Neural crest cell (in vitro differentiated cells): ENCODE measurements around the gene ZDHHC8. TPM values are rescaled to one million over a fixed set of nuclear protein-coding genes. Genes with fewer than 3 reads are reported as not detected.
A peak's percentile ranks its signal among the peaks of the same experiment; 100 is the strongest.

ENCODE experiments used
- DNase-seq: peaks from one replicate; pipeline ENCODE4 v3.0.0; 2021; ENCODE audit warnings: low read depth, mixed read lengths, low spot score
- H3K27ac Mint-ChIP-seq: one replicate; pipeline ENCODE4 v1.8.0; 2021; ENCODE audit warnings: mild to moderate bottlenecking, mixed read lengths; ENCODE audit not compliant: unreplicated experiment
- H3K27me3 Mint-ChIP-seq: 2 replicates; pipeline ENCODE4 v1.8.0; 2021; ENCODE audit warnings: low read depth, mild to moderate bottlenecking, mixed read lengths
- H3K36me3 Mint-ChIP-seq: 2 replicates; pipeline ENCODE4 v1.8.0; 2021; ENCODE audit warnings: low read depth, mild to moderate bottlenecking, mixed read lengths
- H3K4me1 Mint-ChIP-seq: 2 replicates; pipeline ENCODE4 v1.8.0; 2021; ENCODE audit warnings: mixed read lengths
- H3K4me3 Mint-ChIP-seq: one replicate; pipeline ENCODE4 v1.8.0; 2021; ENCODE audit warnings: mild to moderate bottlenecking, mixed read lengths
- H3K9me3 Mint-ChIP-seq: 2 replicates; pipeline ENCODE4 v1.8.0; 2021; ENCODE audit warnings: mixed read lengths
- total RNA-seq: library from RNA; stranded (reverse); gene quantifications from 2 replicates; pipeline ENCODE4 v1.2.1, GENCODE V29; 2021
- TF ChIP-seq, protein P1 (sequence below): fragments of 200-600 bp; sonication (generic); conservative IDR thresholded peaks from 2 replicates; pipeline ENCODE4 v1.5.0; 2021; ENCODE audit warnings: antibody characterized with exemption, mild to moderate bottlenecking

The ZDHHC8 gene
- total RNA-seq, 1 donor from 2014 or later = 98.9 TPM

DNA sequence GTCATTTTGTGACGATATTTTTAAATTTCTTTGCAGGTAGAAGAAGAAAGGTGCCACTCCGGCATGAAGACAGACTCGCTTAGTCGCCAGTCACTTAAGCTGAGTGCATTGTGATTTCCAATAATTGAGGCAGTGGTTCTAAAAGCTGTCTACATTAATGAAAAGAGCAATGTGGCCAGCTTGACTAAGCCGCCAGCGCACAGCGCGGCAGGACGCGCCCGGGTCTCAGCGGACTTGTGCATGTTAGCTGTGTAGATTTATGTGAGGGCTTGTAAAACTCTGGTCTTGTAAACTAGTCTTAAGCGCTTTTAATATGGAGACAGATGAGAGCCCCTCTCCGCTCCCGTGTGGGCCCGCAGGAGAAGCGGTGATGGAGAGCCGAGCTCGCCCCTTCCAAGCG, 46.0 kb upstream of the ZDHHC8 start:
- TF ChIP-seq, protein P1, sequence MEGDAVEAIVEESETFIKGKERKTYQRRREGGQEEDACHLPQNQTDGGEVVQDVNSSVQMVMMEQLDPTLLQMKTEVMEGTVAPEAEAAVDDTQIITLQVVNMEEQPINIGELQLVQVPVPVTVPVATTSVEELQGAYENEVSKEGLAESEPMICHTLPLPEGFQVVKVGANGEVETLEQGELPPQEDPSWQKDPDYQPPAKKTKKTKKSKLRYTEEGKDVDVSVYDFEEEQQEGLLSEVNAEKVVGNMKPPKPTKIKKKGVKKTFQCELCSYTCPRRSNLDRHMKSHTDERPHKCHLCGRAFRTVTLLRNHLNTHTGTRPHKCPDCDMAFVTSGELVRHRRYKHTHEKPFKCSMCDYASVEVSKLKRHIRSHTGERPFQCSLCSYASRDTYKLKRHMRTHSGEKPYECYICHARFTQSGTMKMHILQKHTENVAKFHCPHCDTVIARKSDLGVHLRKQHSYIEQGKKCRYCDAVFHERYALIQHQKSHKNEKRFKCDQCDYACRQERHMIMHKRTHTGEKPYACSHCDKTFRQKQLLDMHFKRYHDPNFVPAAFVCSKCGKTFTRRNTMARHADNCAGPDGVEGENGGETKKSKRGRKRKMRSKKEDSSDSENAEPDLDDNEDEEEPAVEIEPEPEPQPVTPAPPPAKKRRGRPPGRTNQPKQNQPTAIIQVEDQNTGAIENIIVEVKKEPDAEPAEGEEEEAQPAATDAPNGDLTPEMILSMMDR = no peak
- Mint-ChIP-seq H3K36me3 (peaks cover 10% of the 10 kb centered on the region), H3K4me3 (no peak overlapping the region), H3K27me3 (peaks cover 2% of the 10 kb centered on the region), H3K27ac (no peak overlapping the region), H3K4me1 (peaks cover 46% of the 10 kb centered on the region), H3K9me3 (no peaks in the 10 kb centered on the region)
- DNase-seq = no peak

DNA sequence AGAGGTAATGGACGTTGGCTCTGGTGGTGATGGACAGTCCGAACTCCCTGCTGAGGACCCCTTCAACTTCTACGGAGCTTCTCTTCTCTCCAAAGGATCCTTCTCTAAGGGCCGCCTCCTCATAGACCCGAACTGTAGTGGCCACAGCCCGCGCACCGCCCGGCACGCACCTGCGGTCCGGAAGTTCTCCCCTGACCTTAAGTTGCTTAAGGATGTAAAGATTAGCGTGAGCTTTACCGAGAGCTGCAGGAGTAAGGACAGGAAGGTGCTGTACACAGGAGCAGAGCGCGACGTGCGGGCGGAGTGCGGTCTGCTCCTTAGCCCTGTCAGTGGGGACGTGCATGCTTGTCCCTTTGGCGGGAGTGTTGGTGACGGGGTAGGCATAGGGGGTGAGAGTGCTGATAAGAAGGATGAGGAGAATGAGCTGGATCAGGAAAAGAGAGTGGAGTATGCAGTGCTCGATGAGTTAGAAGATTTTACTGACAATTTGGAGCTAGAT, 45.5 kb upstream of the ZDHHC8 start:
- Mint-ChIP-seq H3K36me3 (peaks cover 9% of the 10 kb centered on the region), H3K4me3 (peak overlapping the region; percentile 1), H3K9me3 (no peaks in the 10 kb centered on the region), H3K4me1 (peaks cover 41% of the 10 kb centered on the region), H3K27ac (no peak overlapping the region), H3K27me3 (no peaks in the 10 kb centered on the region)
- TF ChIP-seq, protein P1 = no peak
- DNase-seq = no peak

DNA sequence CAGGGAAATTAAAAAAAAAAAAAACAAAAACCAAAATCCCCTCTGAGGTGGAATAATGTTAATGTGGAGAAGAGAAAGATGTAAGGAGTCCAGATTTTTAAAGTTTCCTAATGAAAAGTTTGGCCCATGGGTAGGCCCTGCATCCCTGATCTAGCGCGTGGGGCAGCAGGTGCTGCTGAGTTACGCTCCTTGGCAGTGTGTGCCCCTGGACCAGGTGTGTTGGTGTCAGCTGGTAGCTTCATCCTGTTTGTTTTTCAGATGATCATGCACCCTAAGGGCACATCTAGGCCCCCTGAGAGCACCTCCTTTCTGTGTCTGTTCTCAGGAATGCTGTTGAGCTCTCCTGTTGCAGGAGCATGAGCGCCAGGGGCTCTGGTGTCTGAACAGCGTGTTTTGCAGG, 44.8 kb upstream of the ZDHHC8 start:
- H3K27me3 Mint-ChIP-seq = no peaks in the 10 kb centered on the region
- no peak overlapping the region for H3K27ac Mint-ChIP-seq
- H3K36me3 Mint-ChIP-seq = peaks cover 16% of the 10 kb centered on the region
- TF ChIP-seq, protein P1 = no peak
- H3K9me3 Mint-ChIP-seq = no peaks in the 10 kb centered on the region
- DNase-seq = no peak
- peaks cover 35% of the 10 kb centered on the region for H3K4me1 Mint-ChIP-seq
- no peak overlapping the region for H3K4me3 Mint-ChIP-seq

DNA sequence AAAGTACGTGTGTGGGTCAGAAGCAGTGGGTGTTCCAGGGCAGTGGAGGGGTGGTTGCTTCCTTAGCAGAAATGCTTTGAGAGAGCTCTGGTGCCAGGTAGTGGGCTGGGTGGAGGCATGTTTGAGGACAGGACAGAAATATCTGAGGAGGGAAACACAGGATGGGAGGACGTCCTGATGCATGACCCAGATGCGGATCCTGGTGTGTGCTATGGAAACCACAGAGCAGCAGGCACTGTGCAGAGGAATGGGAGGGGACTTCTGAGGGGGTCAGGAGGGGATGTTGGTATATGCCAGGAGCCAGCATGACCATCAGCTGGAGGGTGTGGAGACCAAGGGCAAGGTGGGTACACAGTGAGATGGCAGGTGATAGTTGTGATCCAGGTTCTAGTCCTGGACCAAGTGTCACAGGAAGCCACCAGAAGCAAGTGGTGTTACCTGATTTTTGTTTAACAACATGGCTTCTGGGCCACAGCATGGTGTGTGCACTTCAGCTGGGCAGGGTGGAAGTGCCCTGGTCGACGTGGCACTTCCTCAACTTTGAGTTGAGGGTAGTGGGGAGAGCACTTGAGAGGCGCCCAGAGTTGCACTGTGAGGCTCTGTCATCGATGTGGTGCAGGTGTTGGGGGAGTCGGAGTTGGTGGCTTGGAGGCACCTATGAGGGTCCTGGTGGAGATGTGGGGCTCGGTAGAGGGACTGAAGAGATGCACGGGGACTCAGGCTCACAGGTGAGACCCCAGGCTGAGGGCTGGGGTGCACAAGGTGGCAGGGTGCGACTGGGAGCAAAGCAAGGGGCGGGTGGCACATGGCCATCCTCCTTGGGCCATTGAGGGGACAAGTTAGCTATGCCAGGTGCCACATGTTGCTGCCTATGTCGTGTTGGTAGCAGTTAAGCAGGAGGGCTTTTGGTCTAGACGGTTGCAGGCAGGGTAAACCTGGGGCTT, 44.0 kb upstream of the ZDHHC8 start:
- H3K36me3 Mint-ChIP-seq = peaks cover 16% of the 10 kb centered on the region
- H3K9me3 Mint-ChIP-seq = no peaks in the 10 kb centered on the region
- no peak overlapping the region for H3K27ac Mint-ChIP-seq
- H3K4me1 Mint-ChIP-seq = peaks cover 30% of the 10 kb centered on the region
- H3K4me3 Mint-ChIP-seq = no peak overlapping the region
- H3K27me3 Mint-ChIP-seq = no peaks in the 10 kb centered on the region
- TF ChIP-seq, protein P1 = no peak
- no peak for DNase-seq

DNA sequence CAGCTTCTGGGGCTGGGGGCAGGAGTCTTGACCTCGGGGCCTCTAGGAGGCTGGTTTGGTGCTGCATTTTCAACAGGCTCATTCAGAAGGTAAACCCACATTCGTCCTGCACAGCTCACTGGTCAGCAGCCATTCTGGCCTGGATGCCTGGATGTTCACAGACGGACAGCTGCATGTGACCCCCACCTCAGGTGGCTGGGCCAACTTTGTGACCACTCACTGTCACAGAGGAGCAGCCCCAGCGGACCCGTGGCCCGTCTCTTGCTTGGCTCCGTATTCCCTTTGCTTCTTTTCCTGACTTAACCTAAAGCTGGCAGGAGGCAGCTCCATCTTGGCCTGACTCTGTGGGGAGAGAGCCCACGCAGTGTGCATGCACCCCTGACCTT, 43.3 kb upstream of the ZDHHC8 start:
- Mint-ChIP-seq H3K4me3 (no peak overlapping the region), H3K4me1 (peaks cover 23% of the 10 kb centered on the region), H3K9me3 (no peaks in the 10 kb centered on the region), H3K36me3 (peaks cover 16% of the 10 kb centered on the region), H3K27me3 (no peaks in the 10 kb centered on the region), H3K27ac (no peak overlapping the region)
- TF ChIP-seq, protein P1 = no peak
- no peak for DNase-seq
